Fibroblast of skin of left quadriceps (primary cell): ENCODE data around the gene TDRD10.
A peak's percentile ranks its signal among the peaks of the same experiment; 100 is the strongest.
"Not testable (repeated sequence)": the region's sequence is repeated elsewhere in the genome, so short reads cannot be mapped to it uniquely, and the experiment has no call there.

Source experiments
- DNase-seq, 2 experiments: peaks; one replicate each; pipeline ENCODE4 v3.0.0-alpha.2; 2013; ENCODE audit warnings: low read depth in 2 of 2

TDRD10 gene

DNA sequence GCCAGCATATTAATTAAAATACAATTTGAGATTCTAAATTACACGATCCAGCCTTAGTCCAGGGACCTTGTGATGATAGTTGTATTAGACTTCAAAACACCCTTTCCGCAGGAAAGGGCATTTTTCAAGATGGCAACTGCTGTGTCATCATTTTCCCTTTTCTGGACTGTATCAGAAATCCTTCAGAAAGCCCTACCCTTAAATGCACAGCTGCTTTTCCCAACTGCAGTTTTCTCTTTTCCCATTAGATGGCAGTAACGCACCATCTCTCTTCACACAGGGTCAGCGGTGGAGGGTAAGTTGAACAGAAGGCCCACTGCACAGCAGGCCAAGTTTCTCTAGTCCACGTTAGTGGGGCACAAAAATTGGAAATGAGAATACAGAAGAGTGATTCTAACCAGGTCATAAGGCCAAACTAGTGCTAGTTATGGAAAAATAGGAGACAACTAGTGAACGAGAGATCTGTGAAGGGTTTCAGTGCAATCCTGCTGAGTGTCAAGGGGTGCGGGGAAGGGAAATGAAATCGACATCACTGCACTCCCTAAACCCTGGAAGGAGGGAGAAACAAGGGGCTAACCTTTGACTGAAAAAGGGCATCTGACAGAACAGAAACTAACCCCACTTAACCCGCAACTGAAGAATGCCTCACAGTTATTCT, 22.1 kb upstream of the TDRD10 start:
- peak; percentile 76 to 80 for DNase-seq

DNA sequence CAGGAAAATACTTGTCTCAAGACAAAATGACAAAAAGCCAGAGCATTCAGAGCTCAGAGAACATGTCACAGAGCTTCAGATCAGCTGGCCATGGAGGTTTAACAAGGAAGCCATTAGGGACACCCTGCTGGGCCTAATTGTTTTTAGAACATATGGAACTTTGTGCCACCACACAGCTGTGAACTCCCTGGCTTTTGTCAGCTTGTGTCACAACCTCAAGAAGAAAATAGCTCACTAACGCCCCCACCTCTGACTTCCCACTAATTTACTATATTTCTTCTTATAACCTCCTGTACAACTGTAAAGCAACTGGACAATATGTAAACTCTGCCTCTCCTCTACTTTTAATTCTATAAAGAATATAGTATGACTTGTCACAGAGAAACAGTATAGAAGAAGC, 21.0 kb upstream of the TDRD10 start:
- DNase-seq = no peak

DNA sequence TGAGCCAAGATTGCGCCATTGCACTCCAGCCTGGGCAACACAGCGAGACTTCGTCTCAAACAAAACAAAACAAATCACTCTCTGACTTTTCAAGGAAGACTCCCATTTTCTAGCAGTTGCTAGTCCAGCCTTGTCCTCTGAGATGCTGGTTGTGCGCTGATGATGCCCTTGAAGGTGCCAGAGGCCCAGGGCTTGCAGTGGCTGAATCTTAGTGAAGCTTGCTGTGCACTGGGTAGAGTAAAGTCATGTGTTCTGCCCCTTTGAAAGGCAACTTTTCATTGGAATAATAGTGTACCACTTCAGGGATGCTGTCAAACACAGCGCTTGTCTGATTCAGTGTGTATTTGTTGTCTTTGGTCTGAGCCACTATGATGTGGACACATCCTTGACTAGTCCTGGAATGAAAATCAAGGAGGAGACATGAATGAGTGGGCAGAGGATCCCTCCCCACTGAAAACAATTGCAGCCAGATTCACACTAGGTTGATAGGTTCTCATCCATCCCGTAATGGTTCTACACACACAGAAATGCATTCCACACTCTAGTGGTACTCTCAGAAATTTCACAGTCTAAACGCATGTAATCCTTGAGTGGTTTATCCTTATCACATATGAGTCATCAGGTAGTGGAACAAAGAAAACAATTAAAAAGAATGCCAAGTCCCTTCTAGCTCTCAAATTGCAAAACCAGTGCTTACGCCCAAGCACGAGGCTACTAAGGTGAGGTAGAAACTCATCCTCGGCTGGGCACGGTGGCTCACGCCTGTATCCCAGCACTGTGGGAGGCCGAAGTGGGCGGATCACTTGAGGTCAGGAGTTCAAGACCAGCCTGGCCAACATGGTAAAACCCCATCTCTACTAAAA, 17.8 kb upstream of the TDRD10 start:
- DNase-seq = no peak

DNA sequence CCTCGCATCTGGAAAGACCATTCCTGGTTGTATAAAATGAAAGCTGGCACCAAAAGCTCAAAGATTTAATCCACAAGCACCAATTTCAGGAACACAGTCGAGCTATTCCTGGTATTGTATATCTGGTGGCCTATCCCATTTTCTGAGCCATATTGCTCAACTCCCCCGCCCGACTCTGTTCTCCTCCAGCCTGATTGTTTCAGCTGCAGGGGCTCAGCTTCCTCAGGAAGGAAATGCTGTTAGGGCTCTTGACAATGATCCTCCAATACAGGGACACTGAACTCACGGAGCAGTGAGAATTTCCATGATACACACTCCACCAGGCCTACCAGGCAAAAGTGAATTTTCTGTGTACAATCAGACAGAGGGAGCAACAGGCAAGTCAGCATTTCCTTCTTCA, 16.9 kb upstream of the TDRD10 start:
- no peak for DNase-seq

DNA sequence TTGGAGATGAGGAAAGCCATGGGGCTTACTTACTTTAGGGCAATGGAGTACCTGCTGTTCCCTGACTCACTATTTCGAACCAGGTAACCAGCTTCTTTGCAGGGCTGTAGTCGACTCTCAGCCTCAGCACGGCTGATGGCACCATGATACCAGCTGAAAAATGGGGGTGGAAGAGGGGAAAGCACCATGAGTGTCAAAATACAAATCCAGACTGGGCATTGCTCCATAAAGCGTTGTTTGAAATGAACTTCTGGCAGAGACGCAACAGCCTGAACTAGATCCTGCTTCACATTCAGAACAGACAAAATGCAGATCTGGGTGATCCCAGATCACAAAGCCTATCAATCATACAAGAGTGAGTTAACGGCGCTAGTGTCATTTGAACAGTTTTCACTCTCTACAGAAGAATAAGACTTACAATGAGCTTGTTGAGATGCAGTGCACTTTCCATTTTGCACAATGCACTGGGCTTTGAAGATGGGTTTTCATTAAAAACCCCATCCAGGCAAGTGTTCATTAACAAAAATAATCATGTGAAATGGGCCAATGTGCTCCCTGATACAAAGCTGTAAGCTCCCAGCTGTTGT, 16.0 kb upstream of the TDRD10 start:
- no peak for DNase-seq

DNA sequence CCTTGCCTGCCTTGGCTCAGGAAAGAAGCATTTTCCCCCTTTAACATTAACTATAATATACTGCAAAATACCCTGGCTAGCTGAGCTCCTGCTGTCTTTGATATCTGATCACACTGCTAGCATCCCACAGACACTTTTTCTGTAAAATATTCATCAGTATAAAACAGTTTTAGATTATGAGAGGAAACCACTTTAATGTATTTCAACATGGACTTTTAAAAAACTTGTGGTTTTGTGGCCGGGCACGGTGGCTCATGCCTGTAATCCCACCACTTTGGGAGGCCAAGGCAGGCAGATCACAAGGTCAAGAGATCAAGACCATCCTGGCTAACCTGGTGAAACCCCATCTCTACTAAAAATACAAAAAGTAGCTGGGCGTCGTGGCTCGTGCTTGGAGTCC, 15.3 kb upstream of the TDRD10 start:
- not testable (repeated sequence) for DNase-seq

DNA sequence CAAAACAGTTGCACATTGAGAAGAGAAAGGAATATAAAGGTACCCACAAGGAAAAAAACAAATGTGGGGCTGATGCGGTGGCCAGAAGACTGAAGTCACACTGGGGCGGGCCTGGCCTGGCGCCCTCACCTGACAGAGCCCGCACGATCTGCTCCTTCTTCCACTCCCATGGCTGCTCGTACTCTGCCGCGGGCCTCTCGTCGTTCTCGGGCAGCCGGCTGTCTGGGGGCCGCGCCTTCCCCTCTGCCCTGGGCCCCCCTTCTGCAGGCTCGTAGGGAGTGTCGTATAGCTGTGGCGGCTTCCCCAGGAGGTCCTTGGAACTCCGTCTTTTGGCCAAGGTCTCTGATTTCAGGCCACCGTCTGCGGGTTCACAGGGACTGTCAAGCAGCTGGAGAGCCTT, 13.1 kb upstream of the TDRD10 start:
- DNase-seq = no peak

DNA sequence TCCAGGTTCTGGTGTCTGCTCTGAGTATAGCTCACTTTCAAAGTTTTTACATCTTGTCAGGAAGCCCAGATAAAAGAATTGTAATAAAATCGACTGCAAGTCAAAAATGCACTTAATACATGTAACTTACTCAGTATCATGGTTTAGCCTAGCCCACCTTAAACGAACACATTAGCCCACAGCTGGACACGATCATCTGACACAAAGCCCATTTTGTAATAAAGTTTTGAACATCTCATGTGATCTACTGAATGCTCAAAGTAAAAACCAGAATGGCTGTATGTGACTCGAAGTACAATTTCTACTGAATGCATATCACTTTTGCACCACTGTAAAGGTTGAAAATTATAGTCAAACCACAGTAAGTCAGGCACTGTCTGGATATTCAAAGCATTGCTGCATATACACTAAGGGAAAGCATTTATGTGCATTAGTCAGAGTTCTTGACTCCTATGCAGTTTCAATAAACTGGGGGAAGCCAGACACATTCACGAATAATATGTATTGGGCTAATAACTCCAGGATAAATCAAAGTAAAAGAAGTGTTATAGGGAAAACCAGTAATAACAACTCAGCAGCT, 12.2 kb upstream of the TDRD10 start:
- DNase-seq = no peak

DNA sequence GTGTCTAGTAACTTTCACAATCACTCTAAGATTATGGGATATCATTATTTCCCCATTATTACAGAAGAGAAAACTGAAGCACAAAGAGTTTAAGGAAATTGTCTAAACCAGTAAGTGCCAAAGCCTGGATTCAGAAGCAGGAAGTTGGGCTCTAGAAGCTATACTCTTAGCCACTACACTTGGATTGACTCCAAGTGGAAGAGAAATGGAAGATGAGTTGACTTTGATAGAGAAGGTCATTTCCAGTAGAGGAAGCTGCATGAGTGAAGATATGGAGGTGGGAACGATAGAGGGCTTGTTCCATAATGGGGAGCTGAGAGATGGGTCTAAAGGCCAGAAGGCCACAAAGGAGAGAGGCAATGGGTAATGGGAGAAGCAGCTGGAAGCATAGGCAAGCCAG, 11.7 kb upstream of the TDRD10 start:
- DNase-seq = no peak

DNA sequence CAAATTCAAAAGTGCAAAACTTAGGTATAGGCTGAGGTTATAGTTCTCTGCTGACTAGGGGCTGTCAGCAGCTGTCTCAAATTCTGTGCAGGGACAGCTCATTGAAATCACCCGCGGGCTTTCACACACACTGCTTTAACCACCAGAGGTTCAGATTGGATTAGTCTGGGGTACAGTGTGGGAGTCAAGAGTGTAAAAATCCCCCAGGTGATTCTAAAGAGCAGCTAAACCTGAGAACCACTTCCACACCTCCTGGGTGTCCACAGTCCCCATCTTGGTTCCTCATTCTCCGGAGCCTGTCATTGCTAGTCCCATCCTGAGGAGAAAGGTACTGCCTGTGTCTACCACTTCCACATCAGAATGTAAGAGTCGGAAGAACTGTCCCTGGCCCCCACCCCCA, 9.9 kb upstream of the TDRD10 start:
- DNase-seq = no peak

DNA sequence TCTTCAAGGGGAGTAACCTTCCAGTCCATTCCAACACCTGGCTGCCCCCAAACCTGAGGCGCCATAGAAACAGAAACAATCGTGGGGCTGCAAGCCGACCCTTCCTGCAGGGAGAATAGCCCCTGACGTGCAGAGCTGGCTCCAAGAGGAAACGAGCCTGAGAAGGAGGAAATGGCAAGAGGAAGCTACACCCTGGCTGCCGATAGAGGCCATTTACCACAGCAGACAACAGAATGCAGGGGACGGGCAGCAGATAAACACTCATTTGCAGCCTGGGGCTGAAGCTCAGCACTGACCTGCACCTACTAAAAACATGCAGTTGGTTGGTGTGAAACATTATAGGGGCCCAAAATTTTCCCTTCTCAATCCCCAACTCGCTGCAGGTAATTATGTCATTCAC, 8.7 kb upstream of the TDRD10 start:
- DNase-seq = no peak

DNA sequence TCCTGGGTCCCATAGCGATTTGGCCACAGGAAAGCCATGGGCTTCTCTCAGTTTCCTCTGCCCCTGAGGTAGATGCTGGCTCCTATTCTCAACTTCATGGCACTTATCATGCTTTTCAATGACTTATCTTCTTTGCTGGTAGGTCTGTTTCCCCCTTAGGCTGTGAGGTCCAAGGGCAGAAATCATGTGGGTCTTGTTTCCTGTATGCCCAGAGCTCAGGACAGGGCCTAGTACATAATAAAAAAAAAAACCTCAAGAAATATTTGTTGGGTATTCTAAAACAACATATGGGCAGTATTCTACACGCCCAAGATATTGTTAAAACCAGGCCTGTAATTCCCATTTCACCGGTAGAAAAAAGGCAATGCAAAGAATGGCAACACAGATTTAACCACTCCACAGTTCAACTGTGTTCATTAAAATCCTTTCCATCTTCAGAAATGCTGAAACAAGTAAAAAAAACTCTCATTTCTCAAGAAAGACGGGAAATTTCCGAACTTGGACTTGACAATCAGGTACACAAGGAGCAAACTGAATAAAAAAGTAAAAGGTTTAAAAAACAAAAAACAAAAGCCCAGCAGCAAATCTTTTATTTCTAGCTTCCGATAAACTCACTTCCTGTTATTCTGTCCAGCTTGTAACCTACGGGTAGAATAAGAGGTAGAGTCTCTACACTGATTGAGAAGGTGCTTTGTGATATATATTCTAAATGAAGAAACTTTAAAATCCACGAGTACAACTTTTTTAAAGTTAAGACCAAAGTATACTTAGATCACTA, 6.3 kb upstream of the TDRD10 start:
- DNase-seq = no peak

DNA sequence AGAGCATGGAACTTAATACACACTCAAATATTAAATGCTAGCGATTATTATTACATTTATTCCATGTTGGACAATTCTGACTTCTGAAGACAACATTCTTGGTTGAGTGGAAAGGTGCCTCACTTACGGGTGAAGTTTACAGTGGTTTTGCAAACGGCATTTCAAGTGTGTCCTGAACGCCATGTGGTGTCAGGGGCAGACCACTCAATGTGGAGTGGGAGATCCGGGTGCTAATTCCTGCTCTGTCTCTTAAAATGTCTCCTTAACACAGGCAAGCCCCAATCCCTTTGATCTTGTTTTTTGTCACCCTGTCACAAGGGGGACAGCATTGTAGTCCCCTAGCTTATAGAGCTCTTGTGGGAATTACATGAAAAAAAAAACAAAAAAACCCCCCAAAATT, 5.6 kb upstream of the TDRD10 start:
- no peak for DNase-seq

DNA sequence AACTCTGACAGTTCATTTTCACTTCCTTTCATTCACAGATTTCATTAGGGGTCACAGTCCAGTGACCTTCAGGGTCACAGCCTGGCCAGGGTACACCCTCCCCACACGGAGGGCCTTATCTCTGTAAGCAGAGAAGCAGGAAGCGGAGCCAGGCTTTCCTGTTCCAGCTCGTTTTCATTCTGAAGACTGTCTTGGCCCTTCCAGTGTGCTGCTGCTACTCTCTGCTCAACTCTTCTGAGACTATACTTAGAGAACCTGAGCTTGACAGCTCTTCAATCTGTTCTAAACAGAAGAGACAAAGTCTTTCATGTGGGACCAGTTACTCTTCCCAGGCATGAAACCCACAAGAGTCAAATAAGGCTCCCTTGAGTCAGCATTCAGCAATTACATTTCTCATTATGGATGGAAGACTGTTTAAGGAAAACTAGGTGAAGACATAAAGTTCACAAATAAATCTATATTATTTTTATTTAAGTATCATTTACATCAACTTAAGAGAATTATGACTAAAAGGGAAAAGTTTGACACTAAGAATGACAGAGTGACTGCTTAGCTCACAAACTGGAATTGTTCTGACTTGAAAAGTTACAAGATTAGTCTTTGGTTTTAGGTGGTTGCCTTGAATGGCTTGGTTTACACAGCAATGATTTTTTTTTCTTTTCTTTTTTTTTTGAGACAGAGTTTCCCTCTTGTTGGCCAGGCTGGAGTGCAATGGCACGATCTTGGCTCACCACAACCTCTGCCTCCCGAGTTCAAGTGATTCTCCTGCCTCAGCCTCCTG, 4.8 kb upstream of the TDRD10 start:
- no peak for DNase-seq

DNA sequence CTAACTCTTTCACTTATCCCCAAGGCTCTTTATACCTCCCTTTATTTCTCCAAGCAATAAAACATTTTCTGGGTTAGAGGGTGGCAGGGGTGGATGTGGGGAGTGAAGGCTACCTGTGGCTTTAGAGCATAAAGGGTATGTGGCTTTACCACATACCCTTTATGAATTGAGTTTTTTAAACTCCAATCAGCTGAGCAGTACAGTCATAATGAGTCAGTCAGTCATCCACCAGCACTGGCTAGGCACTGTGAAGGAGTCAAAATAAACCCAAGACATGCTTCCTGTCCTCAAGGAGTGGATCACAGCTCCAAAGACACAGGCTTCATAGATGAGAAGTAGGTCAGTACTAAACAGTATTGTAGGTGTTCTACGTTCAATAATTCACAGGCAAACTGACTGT, 2.6 kb upstream of the TDRD10 start:
- no peak for DNase-seq

DNA sequence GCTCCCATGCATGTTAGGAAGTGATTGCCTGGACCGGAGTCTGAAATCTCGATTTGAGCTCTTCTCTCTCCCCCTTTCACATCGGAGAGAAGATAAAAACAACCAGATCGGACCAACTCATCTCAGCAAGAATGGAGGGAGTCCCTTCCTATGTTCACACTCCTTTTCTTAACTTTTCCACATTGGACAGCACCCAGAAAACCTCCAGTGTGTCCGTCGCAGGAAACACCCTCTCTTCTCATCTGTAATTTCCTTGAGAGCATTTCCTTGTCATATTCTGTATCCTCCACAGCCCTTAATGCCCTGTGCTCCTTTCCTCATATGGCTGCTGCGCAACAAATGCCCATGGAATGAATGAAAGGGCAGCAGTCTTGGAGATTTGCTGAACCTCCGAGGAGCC, 1.5 kb upstream of the TDRD10 start:
- DNase-seq = no peak

DNA sequence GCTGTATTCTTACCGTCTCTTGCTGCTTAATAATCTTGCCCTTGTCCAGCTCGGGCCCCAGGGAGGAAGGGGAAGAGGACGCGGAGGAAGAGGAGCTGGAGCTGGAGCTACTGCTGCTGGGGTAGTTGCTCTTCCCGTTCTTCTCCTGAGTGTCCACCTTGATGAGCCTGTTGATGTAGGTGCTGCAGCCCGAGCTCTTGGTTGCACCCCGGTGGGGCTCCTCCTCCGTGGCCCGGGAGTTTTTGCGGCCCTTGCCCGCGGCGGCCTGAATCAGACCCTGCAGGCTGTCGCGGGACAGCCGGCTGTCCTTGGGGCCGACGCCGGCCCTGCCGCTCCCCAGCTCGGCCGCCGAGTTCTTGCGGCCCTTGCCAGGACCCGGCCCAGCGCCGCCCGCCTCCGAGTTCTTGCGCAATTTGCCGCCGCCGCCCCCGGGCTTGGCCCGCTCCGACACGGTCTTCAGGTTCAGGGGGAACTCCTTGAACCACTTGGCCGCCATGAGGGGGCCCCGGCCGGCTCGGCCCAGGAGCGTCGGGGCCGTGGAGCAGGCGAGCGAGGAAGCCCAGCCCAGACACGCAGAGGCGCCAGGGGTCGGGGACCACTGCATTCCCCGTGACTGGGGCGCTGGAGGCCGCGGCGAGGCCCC, 475 bp upstream of the TDRD10 start:
- no peak for DNase-seq

DNA sequence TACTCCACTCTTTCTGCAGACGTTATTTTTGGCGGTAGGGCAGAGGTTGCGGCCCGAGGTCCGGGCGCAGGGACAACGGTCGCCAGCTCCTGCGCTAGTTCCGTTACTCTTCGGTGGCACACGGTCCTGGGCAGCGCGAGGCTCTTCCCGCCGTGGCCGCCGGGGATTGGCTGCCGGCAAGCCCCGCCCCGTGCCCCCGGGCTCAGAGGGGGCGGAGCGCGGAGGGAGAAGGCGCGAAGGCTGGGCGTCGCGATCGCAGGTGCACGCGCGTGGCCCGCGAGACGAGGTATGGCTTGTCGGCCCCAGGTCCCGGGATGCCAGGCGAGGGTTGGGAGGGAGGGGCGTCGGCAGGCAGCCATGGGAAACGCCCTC, 711 bp downstream of the TDRD10 start:
- DNase-seq = no peak

DNA sequence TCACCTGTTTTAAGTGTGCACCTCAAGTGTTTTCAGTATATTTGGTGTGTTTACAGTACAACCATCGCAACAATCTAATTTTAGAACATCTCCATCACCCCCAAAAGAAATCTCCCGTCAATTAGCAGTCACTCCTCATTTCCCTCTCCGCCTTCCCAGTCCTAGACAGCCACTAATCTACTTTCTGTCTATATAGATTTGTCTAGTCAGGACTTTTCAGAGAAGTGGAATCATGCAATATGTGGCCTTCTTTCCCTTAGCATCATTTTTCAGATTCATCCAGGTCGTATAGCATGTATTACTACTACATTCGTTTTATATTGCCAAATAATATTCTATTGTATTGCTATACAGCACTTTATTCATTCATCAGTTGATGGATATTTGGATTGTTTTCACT, 1.9 kb downstream of the TDRD10 start:
- DNase-seq = no peak

DNA sequence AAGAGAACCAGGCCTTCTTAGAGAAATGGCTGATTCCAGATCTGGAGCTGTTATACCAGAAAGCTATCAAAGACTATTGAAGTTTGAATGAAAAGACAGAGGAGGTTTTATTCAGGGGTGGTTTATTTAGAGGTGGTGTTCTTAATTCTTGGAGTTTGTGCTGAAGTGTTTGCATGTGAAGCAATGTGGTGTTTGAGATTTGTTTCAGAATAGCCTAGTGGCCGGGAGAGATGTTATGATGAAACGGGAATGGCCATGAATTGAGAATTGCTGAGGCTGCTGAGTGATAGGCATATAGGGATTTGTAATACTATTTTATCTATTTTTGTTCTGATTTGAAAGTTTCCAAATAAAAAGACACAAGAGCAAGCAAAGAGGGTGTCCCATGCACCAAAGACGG, 10.7 kb downstream of the TDRD10 start:
- no peak for DNase-seq

DNA sequence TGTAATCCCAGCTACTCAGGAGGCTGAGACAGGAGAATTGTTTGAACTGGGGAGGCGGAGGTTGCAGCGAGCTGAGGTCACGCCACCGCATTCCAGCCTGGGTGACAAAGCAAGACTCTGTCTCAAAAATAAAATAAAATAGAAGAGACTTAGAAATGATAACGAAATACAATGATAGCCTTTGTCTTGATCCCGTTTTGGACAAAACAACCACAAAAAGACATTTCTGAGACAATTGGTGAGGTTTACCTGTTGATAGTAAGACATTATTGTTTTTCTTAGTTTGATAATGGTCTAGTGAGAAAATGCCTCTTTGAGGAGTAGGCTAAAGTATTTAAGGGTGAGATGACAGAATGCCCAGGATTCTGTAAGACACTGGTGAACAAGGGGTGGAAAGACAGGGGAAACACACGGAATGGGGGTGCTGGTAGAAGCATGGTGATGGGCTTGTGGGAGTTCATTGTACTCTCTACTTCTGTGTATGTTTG, 12.1 kb downstream of the TDRD10 start:
- no peak for DNase-seq
